HepG2 (cell line): ENCODE data around the gene NOP56. TPM values are rescaled to one million over a fixed set of nuclear protein-coding genes. Genes with fewer than 3 reads are reported as not detected.

Source experiments
- ATAD3A ChIP-seq: sonication (generic); formaldehyde crosslinking; IDR thresholded peaks from 2 replicates; pipeline ENCODE4 v1.4.0; 2020; ENCODE audit warnings: missing genetic modification reagents
- DPF2 ChIP-seq: sonication (generic); formaldehyde crosslinking; IDR thresholded peaks from 2 replicates; pipeline ENCODE4 v1.4.0; 2020; ENCODE audit warnings: mild to moderate bottlenecking, low read depth, missing genetic modification reagents, borderline replicate concordance
- ETV6 ChIP-seq: sonication (generic); formaldehyde crosslinking; conservative IDR thresholded peaks from 2 replicates; pipeline ENCODE4 v1.4.0; 2020; ENCODE audit warnings: missing genetic modification reagents
- HOXA3 ChIP-seq: sonication (generic); formaldehyde crosslinking; IDR thresholded peaks from 2 replicates; pipeline ENCODE4 v1.5.0; 2020; ENCODE audit warnings: missing genetic modification reagents
- HOXA5 ChIP-seq: sonication (generic); formaldehyde crosslinking; IDR thresholded peaks from 2 replicates; pipeline ENCODE4 v1.4.0; 2020; ENCODE audit warnings: missing genetic modification reagents
- HOXA7 ChIP-seq: sonication (generic); formaldehyde crosslinking; IDR thresholded peaks from 2 replicates; pipeline ENCODE4 v1.8.1; 2022; ENCODE audit warnings: mild to moderate bottlenecking, missing genetic modification reagents, moderate library complexity
- JUN ChIP-seq: sonication (generic); formaldehyde crosslinking; IDR thresholded peaks from 2 replicates; pipeline ENCODE4 v1.4.0; 2020; ENCODE audit warnings: mild to moderate bottlenecking, missing genetic modification reagents
- KLF15 ChIP-seq: sonication (generic); formaldehyde crosslinking; IDR thresholded peaks from 2 replicates; pipeline ENCODE4 v1.8.1; 2023; ENCODE audit warnings: borderline replicate concordance, mild to moderate bottlenecking, inconsistent platforms, missing genetic modification reagents, mixed read lengths
- MEIS2 ChIP-seq: sonication (generic); formaldehyde crosslinking; IDR thresholded peaks from 2 replicates; pipeline ENCODE4 v1.9.0; 2021; ENCODE audit warnings: mild to moderate bottlenecking, missing genetic modification reagents
- MYC ChIP-seq: sonication (generic); formaldehyde crosslinking; IDR thresholded peaks from 2 replicates; pipeline ENCODE4 v1.9.0; 2021; ENCODE audit warnings: missing genetic modification reagents, borderline replicate concordance
- PHF8 ChIP-seq: sonication (generic); formaldehyde crosslinking; IDR thresholded peaks from 2 replicates; pipeline ENCODE4 v1.5.0; 2020; ENCODE audit warnings: missing genetic modification reagents
- SIN3B ChIP-seq: fragments of 150-350 bp; IDR thresholded peaks from 2 replicates; pipeline ENCODE4 v1.6.1; 2014; ENCODE audit warnings: low read length
- TAF15 ChIP-seq: fragments of 200-400 bp; formaldehyde crosslinking; IDR thresholded peaks from one replicate; pipeline ENCODE4 v1.6.1; 2018; ENCODE audit warnings: mild to moderate bottlenecking, low read depth, low read length; ENCODE audit not compliant: poor library complexity, severe bottlenecking
- TCF7 ChIP-seq: sonication (generic); IDR thresholded peaks from 2 replicates; pipeline ENCODE4 v1.6.1; 2016; ENCODE audit warnings: antibody characterized with exemption, low read depth
- U2AF2 ChIP-seq: fragments of 200-400 bp; formaldehyde crosslinking; IDR thresholded peaks from 2 replicates; pipeline ENCODE4 v1.6.1; 2017; ENCODE audit warnings: low read depth, mild to moderate bottlenecking, low read length
- ZBTB7A ChIP-seq: sonication (generic); formaldehyde crosslinking; IDR thresholded peaks from 2 replicates; pipeline ENCODE4 v1.8.0; 2022; ENCODE audit warnings: mild to moderate bottlenecking, missing genetic modification reagents
- ZFY ChIP-seq: sonication (generic); formaldehyde crosslinking; IDR thresholded peaks from 2 replicates; pipeline ENCODE4 v1.4.0; 2020; ENCODE audit warnings: missing genetic modification reagents
- ZMYM4 ChIP-seq: sonication (generic); formaldehyde crosslinking; IDR thresholded peaks from 2 replicates; pipeline ENCODE4 v1.8.1; 2023; ENCODE audit warnings: mild to moderate bottlenecking, missing genetic modification reagents
- ZNF431 ChIP-seq: sonication (generic); formaldehyde crosslinking; IDR thresholded peaks from 2 replicates; pipeline ENCODE4 v1.9.0; 2022; ENCODE audit warnings: missing genetic modification reagents, low read depth, mild to moderate bottlenecking, borderline replicate concordance
- ZNF549 ChIP-seq: sonication (generic); formaldehyde crosslinking; IDR thresholded peaks from 2 replicates; pipeline ENCODE4 v1.5.0; 2020; ENCODE audit warnings: missing genetic modification reagents
- ZNF816 ChIP-seq: sonication (generic); formaldehyde crosslinking; IDR thresholded peaks from 2 replicates; pipeline ENCODE4 v1.8.0; 2022; ENCODE audit warnings: missing genetic modification reagents, mild to moderate bottlenecking, borderline replicate concordance
- polyA plus RNA-seq, 8 experiments: library from polyadenylated mRNA; depleted of rRNA in 3 of 8; stranded (reverse) in 7 of 8; unstranded in 1 of 8; fragments of >200 nt; fragmentation: Illumina TruSeq in 4 of 8; extraction: Trizol in 4 of 8; gene quantifications; 2 replicates each; pipeline versions ENCODE4 v1.2.1 to v1.2.3, GENCODE V29; 2011 to 2016; ENCODE audit warnings: low read depth in 4 of 8, missing spikeins in 1 of 8, mixed read lengths in 1 of 8; ENCODE audit not compliant: insufficient read depth in 1 of 8
- total RNA-seq, 5 experiments: library from RNA; depleted of rRNA; stranded (reverse); fragments of >200 nt; fragmentation: Illumina TruSeq; extraction: Trizol; gene quantifications; 2 replicates each; pipeline ENCODE4 v1.2.3, GENCODE V29; 2016; ENCODE audit warnings: low read depth in 1 of 5
- TF ChIP-seq, protein P1 (sequence below): sonication (generic); formaldehyde crosslinking; IDR thresholded peaks from 2 replicates; pipeline ENCODE4 v1.4.0; 2020; ENCODE audit warnings: mild to moderate bottlenecking, missing genetic modification reagents
- TF ChIP-seq, protein P2 (sequence below): sonication (generic); formaldehyde crosslinking; IDR thresholded peaks from 2 replicates; pipeline ENCODE4 v1.5.0; 2020; ENCODE audit warnings: missing genetic modification reagents
- TF ChIP-seq, protein P3 (sequence below): sonication (generic); formaldehyde crosslinking; IDR thresholded peaks from 2 replicates; pipeline ENCODE4 v1.4.0; 2020; ENCODE audit warnings: missing genetic modification reagents
- TF ChIP-seq, protein P4 (sequence below): sonication (generic); formaldehyde crosslinking; IDR thresholded peaks from 2 replicates; pipeline ENCODE4 v1.9.0; 2022; ENCODE audit warnings: missing genetic modification reagents, mild to moderate bottlenecking, borderline replicate concordance

Gene NOP56
- total and polyA plus RNA-seq, 2 of the 13 experiments (the other 11 are each of a cell fraction or from before 2014, with no cell fraction given) = 369 to 1,116 TPM

DNA sequence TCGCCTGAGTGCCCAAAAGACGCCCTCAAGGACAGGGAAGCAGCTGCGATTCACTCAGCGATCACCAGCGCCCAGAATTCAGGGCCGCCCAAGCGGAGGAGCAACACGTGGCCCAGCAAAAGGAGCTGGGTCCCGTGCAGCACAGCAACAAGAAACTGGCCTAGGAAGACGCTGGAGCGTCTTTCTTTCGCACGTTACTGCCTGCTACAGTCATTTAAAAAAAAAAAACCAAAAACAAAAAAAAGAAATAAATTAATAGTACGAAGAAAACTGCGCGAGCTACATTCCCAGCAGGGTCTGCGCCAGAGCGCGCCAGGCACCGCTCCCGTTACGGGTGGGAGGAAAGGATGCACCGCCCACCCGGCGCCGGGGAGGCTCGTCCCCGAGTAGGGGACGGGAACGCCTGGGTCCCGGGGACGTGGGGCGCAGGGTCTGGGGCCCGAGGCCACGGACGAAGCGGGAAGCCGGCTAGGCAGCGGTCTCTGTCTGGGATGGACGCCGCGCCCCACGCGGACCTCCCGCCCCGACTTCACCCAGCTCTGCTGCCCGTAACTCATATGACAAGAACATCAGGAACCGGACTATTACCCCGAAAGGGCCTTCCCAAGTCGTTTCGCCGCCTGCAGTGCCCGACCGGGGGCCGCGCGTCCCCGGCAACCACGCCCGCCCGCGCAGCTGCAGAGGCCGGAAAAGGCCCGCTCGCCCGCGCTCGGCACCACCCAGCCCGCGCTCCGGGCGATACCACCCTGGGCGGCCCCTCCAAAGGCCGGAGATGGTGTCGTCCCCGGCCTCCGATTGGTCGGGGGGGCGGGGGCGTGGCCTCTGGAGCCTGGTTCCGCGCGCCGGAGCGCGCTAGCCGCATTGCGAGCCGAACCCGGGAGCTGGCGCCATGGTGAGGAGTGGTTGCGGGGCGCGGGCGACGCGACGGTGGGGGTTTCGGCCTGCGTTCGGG lies at the start of gene NOP56 (continued):
- TF ChIP-seq ATAD3A (no peak), HOXA3 (CRISPR knock-in tag) (no peak; the same call in 1 of the 2 replicates), MEIS2 (CRISPR knock-in tag) (no peak; the same call in none of the 2 replicates), JUN (CRISPR knock-in tag) (no peak; the same call in 1 of the 2 replicates), SIN3B (peak; percentile 48), ZNF431 (CRISPR knock-in tag) (peak; percentile 89; the same call in 1 of the 2 replicates), PHF8 (CRISPR knock-in tag) (peak; percentile 96), KLF15 (peak; percentile 96; the same call in 1 of the 2 replicates), ZBTB7A (no peak), ZFY (CRISPR knock-in tag) (peak; percentile 100), DPF2 (no peak), TCF7 (no peak), HOXA7 (CRISPR knock-in tag) (no peak; the same call in 1 of the 2 replicates), HOXA5 (CRISPR knock-in tag) (peak; percentile 93), ZNF816 (CRISPR knock-in tag) (peak; percentile 99), TAF15 (peak; percentile 65), ETV6 (CRISPR knock-in tag) (peak; percentile 22; the same call in 1 of the 2 replicates), ZNF549 (CRISPR knock-in tag) (peak; percentile 75; the same call in 1 of the 2 replicates), ZMYM4 (CRISPR knock-in tag) (peak; percentile 82), MYC (CRISPR knock-in tag) (peak; percentile 96), U2AF2 (peak; percentile 20; the same call in 1 of the 2 replicates)
- TF ChIP-seq, protein P1, sequence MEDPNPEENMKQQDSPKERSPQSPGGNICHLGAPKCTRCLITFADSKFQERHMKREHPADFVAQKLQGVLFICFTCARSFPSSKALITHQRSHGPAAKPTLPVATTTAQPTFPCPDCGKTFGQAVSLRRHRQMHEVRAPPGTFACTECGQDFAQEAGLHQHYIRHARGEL (CRISPR knock-in tag) = peak; percentile 75; the same call in 1 of the 2 replicates
- TF ChIP-seq, protein P2, sequence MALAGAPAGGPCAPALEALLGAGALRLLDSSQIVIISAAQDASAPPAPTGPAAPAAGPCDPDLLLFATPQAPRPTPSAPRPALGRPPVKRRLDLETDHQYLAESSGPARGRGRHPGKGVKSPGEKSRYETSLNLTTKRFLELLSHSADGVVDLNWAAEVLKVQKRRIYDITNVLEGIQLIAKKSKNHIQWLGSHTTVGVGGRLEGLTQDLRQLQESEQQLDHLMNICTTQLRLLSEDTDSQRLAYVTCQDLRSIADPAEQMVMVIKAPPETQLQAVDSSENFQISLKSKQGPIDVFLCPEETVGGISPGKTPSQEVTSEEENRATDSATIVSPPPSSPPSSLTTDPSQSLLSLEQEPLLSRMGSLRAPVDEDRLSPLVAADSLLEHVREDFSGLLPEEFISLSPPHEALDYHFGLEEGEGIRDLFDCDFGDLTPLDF (CRISPR knock-in tag) = peak; percentile 98
- TF ChIP-seq, protein P3, sequence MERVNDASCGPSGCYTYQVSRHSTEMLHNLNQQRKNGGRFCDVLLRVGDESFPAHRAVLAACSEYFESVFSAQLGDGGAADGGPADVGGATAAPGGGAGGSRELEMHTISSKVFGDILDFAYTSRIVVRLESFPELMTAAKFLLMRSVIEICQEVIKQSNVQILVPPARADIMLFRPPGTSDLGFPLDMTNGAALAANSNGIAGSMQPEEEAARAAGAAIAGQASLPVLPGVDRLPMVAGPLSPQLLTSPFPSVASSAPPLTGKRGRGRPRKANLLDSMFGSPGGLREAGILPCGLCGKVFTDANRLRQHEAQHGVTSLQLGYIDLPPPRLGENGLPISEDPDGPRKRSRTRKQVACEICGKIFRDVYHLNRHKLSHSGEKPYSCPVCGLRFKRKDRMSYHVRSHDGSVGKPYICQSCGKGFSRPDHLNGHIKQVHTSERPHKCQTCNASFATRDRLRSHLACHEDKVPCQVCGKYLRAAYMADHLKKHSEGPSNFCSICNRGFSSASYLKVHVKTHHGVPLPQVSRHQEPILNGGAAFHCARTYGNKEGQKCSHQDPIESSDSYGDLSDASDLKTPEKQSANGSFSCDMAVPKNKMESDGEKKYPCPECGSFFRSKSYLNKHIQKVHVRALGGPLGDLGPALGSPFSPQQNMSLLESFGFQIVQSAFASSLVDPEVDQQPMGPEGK (CRISPR knock-in tag) = peak; percentile 76
- TF ChIP-seq, protein P4, sequence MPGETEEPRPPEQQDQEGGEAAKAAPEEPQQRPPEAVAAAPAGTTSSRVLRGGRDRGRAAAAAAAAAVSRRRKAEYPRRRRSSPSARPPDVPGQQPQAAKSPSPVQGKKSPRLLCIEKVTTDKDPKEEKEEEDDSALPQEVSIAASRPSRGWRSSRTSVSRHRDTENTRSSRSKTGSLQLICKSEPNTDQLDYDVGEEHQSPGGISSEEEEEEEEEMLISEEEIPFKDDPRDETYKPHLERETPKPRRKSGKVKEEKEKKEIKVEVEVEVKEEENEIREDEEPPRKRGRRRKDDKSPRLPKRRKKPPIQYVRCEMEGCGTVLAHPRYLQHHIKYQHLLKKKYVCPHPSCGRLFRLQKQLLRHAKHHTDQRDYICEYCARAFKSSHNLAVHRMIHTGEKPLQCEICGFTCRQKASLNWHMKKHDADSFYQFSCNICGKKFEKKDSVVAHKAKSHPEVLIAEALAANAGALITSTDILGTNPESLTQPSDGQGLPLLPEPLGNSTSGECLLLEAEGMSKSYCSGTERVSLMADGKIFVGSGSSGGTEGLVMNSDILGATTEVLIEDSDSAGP (CRISPR knock-in tag) = peak; percentile 93
